HG02798 (cell line): Measurements from ENCODE around the gene OR51L1.
"Not testable (repeated sequence)": the region's sequence is repeated elsewhere in the genome, so short reads cannot be mapped to it uniquely, and the experiment has no call there.

Source experiments
- ATAC-seq: cut with Tn5 transposase; IDR thresholded peaks from one replicate; pipeline ENCODE4 v1.9.1; 2021; ENCODE audit warnings: mild to moderate bottlenecking; ENCODE audit not compliant: unreplicated experiment, poor library complexity

The OR51L1 gene

GRCh38 chr11:4994551-4994950 is at the start of gene OR51L1:
Gene OR51L1, plus strand, starts transcription at chr11:4994851. Its CDS starts 4,132 bp downstream, at chr11:4998983.
- no peak for ATAC-seq

GRCh38 chr11:4947505-4947904 is 47.1 kb upstream of the OR51L1 start, which contains the start of gene OR51A4:
Gene OR51A4, minus strand, starts transcription at chr11:4947605. Its CDS starts 505 bp downstream, at chr11:4947100.
- no peak for ATAC-seq

- not testable (repeated sequence) for ATAC-seq
These were observed 39.0 kb upstream of the OR51L1 start, which contains the start of gene OR51A2 for GRCh38 chr11:4955613-4956012. Gene OR51A2, minus strand, starts transcription at chr11:4955713. Its CDS starts 0 bp downstream, at chr11:4955713.

GRCh38 chr11:4957396-4957795 is 37.3 kb upstream of the OR51L1 start:
- ATAC-seq, result no peak

GRCh38 chr11:4960877-4961276 is 33.8 kb upstream of the OR51L1 start:
- ATAC-seq, result no peak

GRCh38 chr11:4962816-4963215 is 31.8 kb upstream of the OR51L1 start:
- no peak for ATAC-seq

- ATAC-seq, result no peak
These were observed 19.2 kb upstream of the OR51L1 start for GRCh38 chr11:4975436-4975835.

- no peak for ATAC-seq
These were observed 15.6 kb upstream of the OR51L1 start for GRCh38 chr11:4979036-4979435.

GRCh38 chr11:4982678-4983077 is 12.0 kb upstream of the OR51L1 start:
- no peak for ATAC-seq

GRCh38 chr11:4983841-4984240 is 10.8 kb upstream of the OR51L1 start:
- ATAC-seq, result no peak

GRCh38 chr11:4991060-4991459 is 3.6 kb upstream of the OR51L1 start:
- no peak for ATAC-seq

GRCh38 chr11:5004424-5005274 is 10.0 kb downstream of the OR51L1 start:
- no peak for ATAC-seq

GRCh38 chr11:5007561-5007960 is 12.9 kb downstream of the OR51L1 start:
- ATAC-seq, result no peak

- ATAC-seq, result no peak
These were observed 16.6 kb downstream of the OR51L1 start for GRCh38 chr11:5011254-5011653.

- no peak for ATAC-seq
These were observed 18.4 kb downstream of the OR51L1 start for GRCh38 chr11:5013012-5013411.

- ATAC-seq, result no peak
These were observed 27.3 kb downstream of the OR51L1 start for GRCh38 chr11:5021996-5022395.

GRCh38 chr11:5036669-5037068 is 42.0 kb downstream of the OR51L1 start:
- ATAC-seq, result no peak

- no peak for ATAC-seq
These were observed 43.3 kb downstream of the OR51L1 start for GRCh38 chr11:5037926-5038325.

- no peak for ATAC-seq
These were observed 43.7 kb downstream of the OR51L1 start for GRCh38 chr11:5038341-5038740.

GRCh38 chr11:5040876-5041275 is 46.2 kb downstream of the OR51L1 start:
- ATAC-seq, result no peak

- ATAC-seq, result no peak
These were observed 47.4 kb downstream of the OR51L1 start for GRCh38 chr11:5042091-5042490.

- no peak for ATAC-seq
These were observed 48.7 kb downstream of the OR51L1 start for GRCh38 chr11:5043380-5043779.
